Glutamatergic neuron (in vitro differentiated cells): ENCODE results near the gene PRDX6. TPM values are rescaled to one million over a fixed set of nuclear protein-coding genes. Genes with fewer than 3 reads are reported as not detected.
"Not testable (repeated sequence)": the region's sequence is repeated elsewhere in the genome, so short reads cannot be mapped to it uniquely, and the experiment has no call there.

Experiments
- DNase-seq: peaks from one replicate; pipeline ENCODE4 v3.0.0; 2022
- H3K27ac Mint-ChIP-seq: one replicate; pipeline ENCODE4 v1.8.0; 2020; ENCODE audit warnings: mild to moderate bottlenecking, mixed read lengths, inconsistent platforms; ENCODE audit not compliant: unreplicated experiment
- H3K27me3 Mint-ChIP-seq: one replicate; pipeline ENCODE4 v1.8.0; 2020; ENCODE audit warnings: mild to moderate bottlenecking, moderate library complexity, mixed read lengths, inconsistent platforms; ENCODE audit not compliant: unreplicated experiment
- H3K36me3 Mint-ChIP-seq: one replicate; pipeline ENCODE4 v1.8.0; 2020; ENCODE audit warnings: mild to moderate bottlenecking, mixed read lengths, inconsistent platforms; ENCODE audit not compliant: unreplicated experiment
- H3K4me1 Mint-ChIP-seq: one replicate; pipeline ENCODE4 v1.8.0; 2020; ENCODE audit warnings: mild to moderate bottlenecking, low read depth, mixed read lengths, inconsistent platforms; ENCODE audit not compliant: unreplicated experiment
- H3K4me3 Mint-ChIP-seq: one replicate; pipeline ENCODE4 v1.8.0; 2020; ENCODE audit warnings: mild to moderate bottlenecking, mixed read lengths, inconsistent platforms; ENCODE audit not compliant: unreplicated experiment
- H3K9me3 Mint-ChIP-seq: one replicate; pipeline ENCODE4 v1.8.0; 2020; ENCODE audit warnings: mild to moderate bottlenecking, moderate library complexity, mixed read lengths, inconsistent platforms; ENCODE audit not compliant: unreplicated experiment
- CTCF ChIP-seq: fragments of 200-600 bp; sonication (generic); IDR thresholded peaks from one replicate; pipeline ENCODE4 v1.5.0; 2021; ENCODE audit not compliant: partially characterized antibody, unreplicated experiment
- total RNA-seq: library from RNA; stranded (reverse); fragmentation: NEBNext Ultra II Directional; extraction: Animal tissue kit (Norgen Biotek cat#: 25700); gene quantifications from one replicate; pipeline ENCODE4 v1.2.1, GENCODE V29; 2021; ENCODE audit not compliant: unreplicated experiment

Gene PRDX6
- total RNA-seq, 1 donor from 2014 or later, result 29.3 TPM

- H3K4me1 Mint-ChIP-seq, result no peaks in the 10 kb centered on the region
- H3K27me3 Mint-ChIP-seq, result no peaks in the 10 kb centered on the region
- H3K36me3 Mint-ChIP-seq, result peaks cover 7% of the 10 kb centered on the region
- no peak overlapping the region for H3K4me3 Mint-ChIP-seq
- no peak overlapping the region for H3K27ac Mint-ChIP-seq
- no peaks in the 10 kb centered on the region for H3K9me3 Mint-ChIP-seq
- no peak for DNase-seq
- no peak for TF ChIP-seq CTCF
These were observed 12.0 kb downstream of the PRDX6 start for GRCh38 chr1:173489149-173489600.

DNA sequence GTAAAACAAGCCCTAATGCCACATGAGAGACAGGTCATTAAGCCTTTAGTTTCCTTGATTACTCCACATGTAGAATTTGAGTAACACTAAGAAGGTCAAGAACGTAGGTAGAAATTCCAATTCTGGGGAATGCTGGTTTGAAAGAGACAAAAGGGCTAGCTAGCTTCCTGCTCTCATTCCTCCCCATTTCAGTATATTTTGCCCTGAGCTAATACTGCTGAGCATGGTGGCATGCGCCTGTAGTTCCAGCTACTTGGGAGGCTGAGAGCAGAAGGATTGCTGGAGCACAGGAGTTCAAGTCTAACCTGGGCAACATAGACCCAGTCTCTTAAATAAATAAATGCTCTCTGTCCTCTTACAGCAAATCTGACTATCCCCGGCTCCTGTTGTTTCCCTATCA is 12.8 kb downstream of the PRDX6 start:
- no peak overlapping the region for H3K27ac Mint-ChIP-seq
- H3K36me3 Mint-ChIP-seq, result peaks cover 7% of the 10 kb centered on the region
- H3K4me1 Mint-ChIP-seq, result no peaks in the 10 kb centered on the region
- no peaks in the 10 kb centered on the region for H3K27me3 Mint-ChIP-seq
- no peaks in the 10 kb centered on the region for H3K9me3 Mint-ChIP-seq
- TF ChIP-seq CTCF, result no peak
- no peak for DNase-seq
- no peak overlapping the region for H3K4me3 Mint-ChIP-seq

- no peaks in the 10 kb centered on the region for H3K9me3 Mint-ChIP-seq
- H3K27ac Mint-ChIP-seq, result no peak overlapping the region
- H3K27me3 Mint-ChIP-seq, result no peaks in the 10 kb centered on the region
- no peak for DNase-seq
- H3K4me1 Mint-ChIP-seq, result no peaks in the 10 kb centered on the region
- no peak overlapping the region for H3K4me3 Mint-ChIP-seq
- peaks cover 7% of the 10 kb centered on the region for H3K36me3 Mint-ChIP-seq
- no peak for TF ChIP-seq CTCF
These were observed 14.4 kb downstream of the PRDX6 start for GRCh38 chr1:173491508-173491907.

GRCh38 chr1:173493125-173493524 is 16.0 kb downstream of the PRDX6 start:
- H3K27me3 Mint-ChIP-seq, H3K27ac Mint-ChIP-seq, H3K9me3 Mint-ChIP-seq: not testable (repeated sequence)

DNA sequence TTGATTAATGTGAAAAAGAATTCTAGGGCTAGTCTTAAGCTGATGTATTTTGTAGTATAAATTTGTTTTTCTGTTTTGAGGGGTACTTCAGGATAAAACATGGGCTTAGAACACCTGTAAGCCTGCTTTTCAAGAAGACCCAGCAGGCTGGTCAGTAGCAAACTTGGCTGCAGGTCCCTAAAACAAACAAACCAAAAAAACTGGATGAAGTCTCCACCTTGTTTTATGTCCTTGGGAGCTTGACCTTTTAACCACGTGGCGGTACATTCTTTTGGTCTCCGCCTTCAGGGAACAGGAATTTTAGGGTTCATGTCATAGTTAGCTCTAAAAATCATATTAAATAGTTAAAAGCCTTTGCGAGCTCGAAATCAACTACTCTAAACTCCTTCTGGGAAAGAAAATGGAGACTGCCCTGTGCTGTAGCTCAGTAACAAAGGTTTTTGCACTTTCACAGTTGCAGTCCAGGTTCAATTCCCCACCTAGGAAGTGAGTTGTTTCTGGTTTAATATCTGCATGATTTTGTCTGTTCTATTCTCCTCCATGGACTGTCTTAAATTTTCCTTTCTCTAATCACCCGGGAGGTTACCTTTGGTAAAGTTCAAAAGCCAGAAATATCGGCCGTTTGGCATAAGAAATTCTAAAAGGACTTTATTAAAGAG is 18.6 kb downstream of the PRDX6 start:
- H3K4me3 Mint-ChIP-seq, result no peak overlapping the region
- no peak overlapping the region for H3K27ac Mint-ChIP-seq
- no peak for DNase-seq
- peaks cover 7% of the 10 kb centered on the region for H3K36me3 Mint-ChIP-seq
- no peaks in the 10 kb centered on the region for H3K27me3 Mint-ChIP-seq
- no peaks in the 10 kb centered on the region for H3K9me3 Mint-ChIP-seq
- no peak for TF ChIP-seq CTCF
- no peaks in the 10 kb centered on the region for H3K4me1 Mint-ChIP-seq

More at GRCh38 chr1:173493125-173493524, 16.0 kb downstream of the PRDX6 start:
- H3K4me1 Mint-ChIP-seq, H3K36me3 Mint-ChIP-seq, DNase-seq, H3K4me3 Mint-ChIP-seq: not testable (repeated sequence)
